HG02588 (cell line): ENCODE results near the gene TM9SF4.

Source experiments
- ATAC-seq: cut with Tn5 transposase; IDR thresholded peaks from one replicate; pipeline ENCODE4 v1.9.1; 2021; ENCODE audit warnings: mild to moderate bottlenecking, moderate library complexity; ENCODE audit not compliant: unreplicated experiment

TM9SF4 gene

DNA sequence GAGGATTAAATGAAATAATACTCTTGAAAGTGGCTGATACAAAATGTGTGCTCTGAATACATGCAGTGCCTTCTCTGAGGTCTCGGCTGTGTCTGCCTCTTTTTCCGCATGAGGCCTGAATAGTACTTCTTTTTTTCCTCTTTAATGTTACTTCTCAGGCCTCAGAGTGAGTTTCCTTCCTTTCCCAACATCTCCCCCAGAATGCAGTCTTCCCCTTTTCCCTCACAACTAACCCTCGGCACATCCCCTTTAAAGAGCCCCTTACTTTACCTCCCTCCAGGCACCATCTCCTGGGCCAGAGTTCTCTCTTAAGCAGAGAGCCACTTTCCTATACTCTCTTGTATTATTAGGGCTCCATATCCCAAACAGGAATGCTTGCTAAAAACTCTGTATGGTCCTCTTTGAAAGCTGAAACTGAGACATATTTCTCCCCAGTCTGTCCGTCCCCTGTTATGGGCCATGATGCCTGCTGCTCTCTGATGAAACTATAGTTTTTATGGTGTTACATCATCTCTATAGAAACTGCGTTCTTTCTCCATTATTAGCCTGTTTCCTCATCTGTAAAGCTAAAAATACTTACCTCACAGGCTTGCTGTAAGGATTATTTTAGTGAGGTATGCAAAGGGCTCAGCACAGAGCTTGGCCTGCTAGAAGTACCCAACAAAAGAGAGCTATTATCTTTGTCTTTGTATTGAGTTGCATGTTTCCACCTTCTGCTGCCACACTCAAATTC is 95.8 kb downstream of the TM9SF4 start:
- ATAC-seq = no peak

DNA sequence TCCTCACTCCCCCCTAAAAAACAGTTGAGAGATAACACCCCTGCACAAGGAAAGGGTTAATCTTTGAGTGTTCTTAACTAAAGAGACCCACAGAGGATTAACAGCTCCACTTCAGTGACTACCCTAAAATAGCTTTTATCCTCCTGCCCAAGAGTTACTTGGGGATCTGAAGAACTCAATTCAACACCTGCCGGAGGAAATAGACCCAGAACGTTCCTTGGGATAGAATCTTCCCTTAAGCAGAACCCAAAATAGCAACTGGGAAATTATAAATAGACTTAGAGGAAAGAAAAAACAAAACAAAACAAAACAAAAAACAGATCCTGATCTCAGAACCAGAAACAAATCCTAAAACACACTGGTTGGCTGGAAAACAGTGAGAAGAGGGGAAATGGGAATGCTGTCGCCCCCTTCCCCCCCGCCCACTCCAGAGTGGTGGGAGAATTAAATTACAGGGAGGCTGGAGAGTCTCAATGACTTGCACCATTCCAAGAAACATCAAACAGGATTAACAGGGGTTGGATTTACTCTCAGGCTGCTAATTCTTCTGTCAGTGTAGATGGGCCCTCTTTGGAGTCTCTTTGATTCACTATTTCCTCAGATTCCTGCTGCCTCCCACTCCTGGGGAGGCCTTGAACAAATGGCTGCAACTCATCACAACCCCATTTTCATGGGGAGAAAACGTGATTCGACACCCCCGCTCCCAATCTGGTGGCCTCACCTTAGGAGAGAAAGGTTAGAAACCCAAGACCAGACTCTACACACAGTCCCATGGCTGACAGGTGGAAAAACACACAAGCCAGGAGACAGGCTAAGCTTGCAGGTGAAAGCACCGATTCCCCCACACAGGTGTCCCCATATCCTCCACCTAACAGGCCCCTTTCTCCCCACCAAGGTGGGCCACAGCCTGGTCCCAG is 96.6 kb downstream of the TM9SF4 start:
- no peak for ATAC-seq

DNA sequence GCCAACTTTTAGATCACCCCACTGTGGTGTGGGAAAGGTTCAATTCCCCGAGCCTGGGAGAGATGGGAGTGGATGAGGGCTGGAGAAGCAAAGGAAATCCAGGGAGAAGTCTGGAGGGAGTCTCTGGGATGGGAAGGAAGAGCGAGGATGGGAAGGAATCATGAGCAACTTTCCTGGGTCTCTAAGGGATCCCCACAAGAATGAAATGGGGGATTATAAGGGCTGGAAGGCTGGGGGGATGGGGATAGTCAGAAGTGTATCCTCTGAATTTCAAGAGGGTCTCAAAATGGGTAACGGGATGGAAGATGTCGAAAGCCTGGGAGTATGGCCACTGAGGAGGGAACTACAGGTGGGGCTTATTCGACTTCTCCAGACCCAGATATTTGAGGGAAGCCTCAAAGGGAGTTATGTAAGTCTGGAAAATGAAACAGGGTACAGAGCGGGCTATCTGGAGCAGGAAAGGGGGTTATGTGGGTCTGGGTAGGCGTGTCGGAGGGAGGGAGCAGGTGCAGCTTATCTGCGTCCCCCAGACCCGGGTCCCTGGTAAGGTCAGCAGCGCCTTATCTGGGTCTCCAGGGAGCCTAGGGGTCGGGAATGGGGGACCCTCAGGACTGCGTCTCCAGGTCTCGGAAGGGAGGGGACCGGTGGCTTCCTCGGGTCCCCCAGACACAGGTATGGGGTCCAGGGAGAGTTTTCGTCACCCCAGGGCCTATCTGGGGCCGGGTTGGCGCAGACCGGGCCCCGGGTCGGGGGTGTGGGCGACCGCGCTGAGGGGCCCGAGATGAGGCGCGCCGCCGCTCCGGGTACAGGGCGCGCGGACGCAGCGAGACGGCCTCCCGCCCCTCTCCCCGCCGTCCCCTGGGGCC is 97.5 kb downstream of the TM9SF4 start:
- ATAC-seq = peak; percentile 30

DNA sequence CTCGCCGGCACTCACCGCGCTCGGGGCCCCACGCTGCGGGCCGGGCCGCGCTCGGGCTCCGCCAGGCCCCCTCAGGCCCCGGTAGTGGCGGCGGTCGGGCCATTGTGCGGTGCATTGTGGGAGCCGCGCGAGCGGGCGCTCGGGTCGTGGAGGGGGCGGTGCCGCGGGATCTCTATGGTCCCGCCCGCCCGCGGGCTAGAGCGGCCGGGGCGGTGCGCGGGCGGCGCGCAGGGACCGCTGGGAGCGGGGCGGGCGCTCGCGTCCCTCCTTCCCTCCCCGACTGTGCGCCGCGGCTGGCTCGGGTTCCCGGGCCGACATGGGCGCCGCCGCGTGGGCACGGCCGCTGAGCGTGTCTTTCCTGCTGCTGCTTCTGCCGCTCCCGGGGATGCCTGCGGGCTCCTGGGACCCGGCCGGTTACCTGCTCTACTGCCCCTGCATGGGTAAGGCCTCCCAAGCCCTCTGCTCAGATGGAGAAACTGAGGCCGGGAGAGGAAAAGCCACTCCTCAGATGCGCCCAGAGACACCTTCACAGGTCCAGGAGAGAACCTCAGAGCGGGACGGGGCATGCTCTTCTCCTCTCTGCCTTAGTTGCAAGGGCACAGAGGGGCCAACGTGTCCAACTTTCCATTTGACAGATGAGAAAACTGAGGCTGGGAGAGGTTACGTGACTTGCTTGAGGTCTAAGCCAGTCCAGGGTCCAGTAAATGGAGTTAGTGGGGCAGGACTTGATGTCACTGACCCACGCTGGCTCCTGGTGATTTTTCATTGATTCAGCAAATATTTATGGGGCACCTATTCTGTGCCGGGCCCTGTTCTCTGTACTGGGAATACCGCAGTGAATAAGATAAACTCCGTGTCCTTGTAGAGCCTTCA is 98.3 kb downstream of the TM9SF4 start, which contains the start of the genes PLAGL2 and POFUT1:
TSS of gene PLAGL2 (minus strand) at position 118 of the 873 bp plus-strand sequence. CDS start 5,565 bp downstream, outside the sequence.
TSS of gene POFUT1 (plus strand) at position 255 of the 873 bp plus-strand sequence. CDS start at position 317, 62 bp downstream.
- ATAC-seq = peak; percentile 87

DNA sequence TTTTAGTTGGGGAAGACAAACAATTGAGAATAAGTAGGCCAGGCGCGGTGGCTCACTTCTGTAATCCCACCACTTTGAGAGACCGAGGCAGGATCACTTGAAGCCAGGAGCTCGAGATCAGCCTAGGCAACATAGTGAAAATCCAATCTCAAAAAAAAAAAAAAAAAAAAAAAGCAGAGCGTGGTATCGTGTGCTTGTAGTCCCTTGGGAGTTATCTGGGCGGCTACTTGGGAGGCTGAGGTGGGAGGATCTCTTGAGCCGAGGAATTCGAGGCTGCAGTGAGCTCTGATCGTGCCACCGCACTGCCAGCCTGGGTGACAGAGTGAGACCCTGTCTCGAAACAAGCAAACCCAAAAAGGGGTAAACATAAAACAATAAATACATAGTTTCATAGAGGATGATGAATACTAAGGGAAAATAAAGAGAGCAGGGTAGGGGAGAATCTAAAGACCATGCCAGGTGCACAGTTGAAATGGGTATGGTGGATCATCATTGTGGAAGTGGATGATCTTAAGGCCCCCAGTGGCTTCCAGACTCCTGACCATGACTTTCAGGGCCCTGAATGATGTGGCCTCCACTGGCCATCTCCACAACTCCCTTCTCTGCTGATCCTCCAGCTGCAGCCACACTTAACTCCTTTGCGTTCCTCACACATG is 99.1 kb downstream of the TM9SF4 start:
- ATAC-seq = no peak

DNA sequence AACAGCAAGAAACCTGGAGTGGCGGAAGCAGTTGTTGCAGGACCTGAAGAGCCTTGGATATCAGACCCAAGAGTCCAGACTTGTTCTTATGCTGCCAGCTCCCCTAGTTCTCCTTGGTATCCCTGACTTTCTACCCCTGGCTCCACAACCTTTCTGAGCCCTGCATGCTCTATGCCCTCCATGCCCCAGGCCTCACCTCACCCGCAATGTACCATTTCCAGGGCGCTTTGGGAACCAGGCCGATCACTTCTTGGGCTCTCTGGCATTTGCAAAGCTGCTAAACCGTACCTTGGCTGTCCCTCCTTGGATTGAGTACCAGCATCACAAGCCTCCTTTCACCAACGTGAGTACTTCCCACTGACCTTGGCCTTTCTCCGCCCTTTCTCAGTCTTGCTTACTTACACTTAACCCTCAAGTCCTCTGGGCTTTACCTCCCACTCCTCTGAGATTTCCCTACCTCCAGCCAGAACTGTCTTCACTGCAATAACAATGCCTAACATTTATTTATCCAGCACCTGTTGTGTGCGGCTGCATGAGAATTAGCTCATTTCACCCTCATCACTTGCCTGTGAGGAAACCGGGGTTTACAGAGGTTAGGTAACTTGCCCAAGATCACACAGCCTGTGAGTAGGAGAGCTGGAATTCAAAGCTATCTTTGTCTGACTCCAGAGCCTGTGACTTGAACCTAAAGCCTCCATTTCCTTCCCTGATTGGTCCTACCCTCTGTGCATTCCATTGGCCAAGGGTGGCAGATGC is 100.5 kb downstream of the TM9SF4 start:
- ATAC-seq = no peak

DNA sequence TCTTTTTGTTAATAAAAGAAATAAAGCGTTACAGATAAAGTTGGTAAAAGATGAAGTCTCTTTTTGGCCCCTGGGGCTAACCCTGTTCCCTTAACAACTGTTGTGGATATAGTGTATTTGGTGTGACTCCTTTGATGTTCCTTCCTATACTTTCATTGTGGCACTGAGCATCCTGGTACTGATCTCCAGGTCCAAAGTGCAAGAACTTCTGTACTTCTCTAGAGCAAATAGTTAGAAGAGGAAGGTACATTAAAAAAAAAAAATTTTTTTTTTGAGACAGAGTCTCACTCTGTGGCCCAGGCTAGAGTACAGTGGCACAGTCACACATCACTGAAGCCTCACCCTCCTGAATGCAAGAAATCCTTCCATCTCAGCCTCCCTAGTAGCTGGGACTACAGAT is 104.4 kb downstream of the TM9SF4 start:
- no peak for ATAC-seq

DNA sequence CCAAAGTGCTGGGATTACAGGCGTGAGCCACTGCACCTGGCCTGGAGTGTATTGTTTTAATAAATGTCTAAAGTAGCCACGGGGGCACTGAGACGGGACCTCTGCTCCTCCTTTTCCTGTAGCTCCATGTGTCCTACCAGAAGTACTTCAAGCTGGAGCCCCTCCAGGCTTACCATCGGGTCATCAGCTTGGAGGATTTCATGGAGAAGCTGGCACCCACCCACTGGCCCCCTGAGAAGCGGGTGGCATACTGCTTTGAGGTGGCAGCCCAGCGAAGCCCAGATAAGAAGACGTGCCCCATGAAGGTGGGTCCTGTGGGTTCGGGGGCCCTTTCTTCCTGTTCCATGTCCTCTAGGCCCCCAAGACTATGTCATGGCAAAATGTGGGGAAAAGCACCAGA is 105.6 kb downstream of the TM9SF4 start:
- no peak for ATAC-seq

DNA sequence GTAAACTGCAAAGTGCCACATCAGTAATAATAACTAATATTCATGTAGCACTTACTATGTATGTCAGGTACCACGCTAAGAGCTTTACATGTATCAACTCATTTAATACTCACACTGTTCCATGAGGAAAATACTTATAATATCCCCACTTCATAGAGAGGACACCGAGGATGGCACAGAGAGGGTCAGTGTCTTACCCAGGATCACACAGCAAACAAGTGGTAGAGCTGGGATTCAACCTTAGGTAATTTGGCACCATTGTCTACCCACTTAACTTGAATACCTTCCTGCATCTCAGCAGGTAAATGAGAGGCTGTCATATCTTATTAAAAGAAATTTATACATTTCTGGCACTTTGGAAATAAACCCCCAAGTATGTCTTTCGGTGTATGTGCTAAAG is 106.2 kb downstream of the TM9SF4 start:
- no peak for ATAC-seq

DNA sequence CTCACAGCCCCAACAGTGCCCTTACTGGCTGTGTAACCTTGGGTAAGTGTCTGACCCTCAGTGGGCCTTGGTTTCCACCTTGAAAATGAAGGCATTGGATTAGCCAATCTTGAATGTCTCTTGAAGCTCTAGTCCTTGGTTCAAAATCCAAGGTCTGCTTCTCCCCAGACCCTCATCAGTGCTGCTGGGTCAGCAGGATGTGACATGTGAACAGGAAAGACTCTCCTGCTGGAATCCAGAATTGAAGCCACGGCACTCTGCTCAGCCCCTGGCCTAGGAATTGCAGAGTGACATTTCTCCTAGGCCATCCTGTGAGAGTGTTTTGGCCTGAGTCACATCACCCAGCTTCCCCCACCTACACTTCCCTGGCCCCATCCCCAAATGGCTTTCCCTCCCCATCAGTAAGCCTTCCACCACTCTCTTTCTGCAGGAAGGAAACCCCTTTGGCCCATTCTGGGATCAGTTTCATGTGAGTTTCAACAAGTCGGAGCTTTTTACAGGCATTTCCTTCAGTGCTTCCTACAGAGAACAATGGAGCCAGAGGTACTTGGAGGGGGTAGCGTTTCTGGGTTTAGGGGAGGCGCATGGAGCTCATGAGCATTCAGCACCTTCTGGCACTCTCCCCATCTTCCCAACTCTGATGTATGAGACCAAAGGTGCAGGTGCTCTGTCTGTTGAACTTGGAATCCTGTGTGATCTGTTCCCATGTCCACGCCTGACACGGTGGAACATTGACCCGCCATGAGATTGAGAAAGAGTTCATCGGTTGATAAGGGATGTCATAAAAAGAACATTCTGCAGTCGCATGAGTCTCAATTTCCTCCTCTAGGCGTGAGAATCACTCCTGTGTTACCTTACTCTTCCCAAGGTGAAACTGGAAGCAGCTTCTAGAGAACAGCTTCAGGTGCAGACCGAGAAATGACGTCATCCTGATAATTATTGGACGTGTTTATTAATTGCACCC is 106.9 kb downstream of the TM9SF4 start:
- ATAC-seq = no peak
